HG03060 (cell line): ENCODE data around the gene FAM227A.
"Not testable (repeated sequence)": the region's sequence is repeated elsewhere in the genome, so short reads cannot be mapped to it uniquely, and the experiment has no call there.

Experiments used
- ATAC-seq: cut with Tn5 transposase; IDR thresholded peaks from one replicate; pipeline ENCODE4 v1.9.1; 2021; ENCODE audit warnings: low read depth, moderate number of reproducible peaks; ENCODE audit not compliant: unreplicated experiment

FAM227A gene

DNA sequence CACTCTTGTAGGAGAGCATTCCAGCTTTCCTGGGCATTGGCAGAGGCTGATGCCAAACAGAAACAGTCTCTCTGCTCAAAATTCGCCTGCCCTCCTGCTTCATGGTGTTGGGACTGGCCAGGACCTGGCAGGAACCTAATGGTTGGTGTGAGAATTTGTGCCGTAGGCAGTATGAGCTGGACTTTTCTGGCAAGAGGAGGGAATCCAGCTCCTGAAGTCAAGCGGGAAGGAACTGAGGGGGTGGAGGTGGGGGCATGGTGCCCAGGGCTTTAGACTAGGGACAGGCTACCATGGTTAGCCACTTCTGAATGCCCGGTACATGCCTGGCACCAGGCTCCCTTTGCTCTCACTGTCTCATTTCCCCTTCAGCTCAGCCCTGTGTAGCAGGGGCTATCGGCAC is 18.7 kb upstream of the FAM227A start:
- no peak for ATAC-seq

DNA sequence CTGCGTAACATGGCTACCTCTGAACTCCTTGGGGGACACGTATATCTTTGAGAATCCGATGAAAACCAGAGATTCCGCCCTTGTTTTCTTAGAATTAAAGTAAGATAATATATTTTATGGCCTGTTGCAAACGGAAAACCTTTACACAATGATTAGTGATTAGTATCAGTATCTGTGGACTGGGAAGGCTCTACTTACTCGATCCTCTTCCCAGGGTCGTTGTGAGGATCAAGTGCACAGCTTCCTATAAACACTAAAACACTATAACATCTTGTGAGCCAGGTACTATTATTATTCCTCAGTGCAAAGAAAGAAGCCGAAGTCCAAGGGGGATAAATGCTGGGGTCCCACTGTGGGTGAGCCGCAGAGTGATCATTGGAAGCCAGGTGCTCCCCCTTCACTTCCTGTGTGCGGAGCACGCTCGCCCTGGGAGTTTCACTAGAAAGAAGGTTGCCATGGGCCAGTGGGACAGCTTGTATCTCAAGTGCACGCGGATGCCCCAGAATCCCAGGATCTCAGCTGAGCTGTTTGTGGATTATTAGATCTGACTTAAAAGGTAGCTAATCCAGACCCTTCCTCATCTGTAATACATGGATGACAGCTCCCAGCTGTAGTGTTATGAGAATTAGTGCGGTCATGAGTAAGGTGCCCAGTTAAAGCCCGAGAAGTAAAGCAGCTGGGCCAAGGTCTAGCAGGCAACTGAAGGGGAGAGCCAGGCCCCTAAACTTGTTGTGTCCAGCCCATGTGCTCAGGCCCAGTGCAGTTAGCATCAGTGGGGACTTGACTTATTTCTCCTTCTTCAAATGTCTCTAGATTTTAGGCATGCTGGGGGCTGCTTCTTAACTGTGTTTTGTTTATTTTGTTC is 1.1 kb upstream of the FAM227A start:
- ATAC-seq = no peak

- no peak for ATAC-seq
Observed at GRCh38 chr22:38655519-38656255, 505 bp downstream of the FAM227A start.

DNA sequence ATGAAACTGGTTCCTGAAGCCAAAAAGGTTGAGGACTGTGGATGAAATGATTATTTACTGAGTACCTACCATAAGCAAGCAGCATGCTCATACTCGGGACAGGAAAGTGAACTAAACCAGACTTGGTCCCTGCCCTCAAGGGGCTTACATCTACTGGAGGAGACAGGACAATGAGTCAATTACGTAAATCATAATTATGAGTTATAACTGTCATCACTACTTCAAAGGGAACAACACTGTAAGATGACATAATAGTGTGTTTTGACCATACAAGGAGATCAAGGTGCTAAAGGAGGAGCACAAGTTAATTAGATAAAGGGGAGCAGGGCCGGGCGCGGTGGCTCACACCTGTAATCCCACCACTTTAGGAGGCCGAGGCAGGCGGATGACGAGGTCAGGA is 2.5 kb downstream of the FAM227A start:
- ATAC-seq = no peak

DNA sequence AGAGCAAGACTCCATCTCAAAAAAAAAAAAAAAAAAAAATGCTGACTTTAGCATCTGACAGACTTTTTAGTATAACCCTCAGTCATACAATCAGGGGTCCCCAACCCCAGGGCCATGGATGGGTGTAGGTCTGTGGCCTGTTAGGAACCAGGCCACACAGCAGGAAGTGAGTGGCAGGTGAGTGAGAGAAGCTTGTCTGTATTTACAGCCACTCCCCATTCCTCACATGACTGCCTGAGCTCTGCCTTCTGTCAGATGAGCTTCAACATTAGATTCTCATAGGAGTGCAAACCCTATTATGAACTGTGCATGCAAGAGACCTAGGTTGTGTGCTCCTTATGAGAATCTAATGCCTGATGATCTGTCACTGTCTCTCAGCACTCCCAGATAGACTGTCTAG is 3.3 kb downstream of the FAM227A start:
- ATAC-seq = no peak

- no peak for ATAC-seq
Observed at GRCh38 chr22:38649841-38650522, 6.2 kb downstream of the FAM227A start.

- ATAC-seq = no peak
Observed at GRCh38 chr22:38645430-38645829, 10.8 kb downstream of the FAM227A start.

DNA sequence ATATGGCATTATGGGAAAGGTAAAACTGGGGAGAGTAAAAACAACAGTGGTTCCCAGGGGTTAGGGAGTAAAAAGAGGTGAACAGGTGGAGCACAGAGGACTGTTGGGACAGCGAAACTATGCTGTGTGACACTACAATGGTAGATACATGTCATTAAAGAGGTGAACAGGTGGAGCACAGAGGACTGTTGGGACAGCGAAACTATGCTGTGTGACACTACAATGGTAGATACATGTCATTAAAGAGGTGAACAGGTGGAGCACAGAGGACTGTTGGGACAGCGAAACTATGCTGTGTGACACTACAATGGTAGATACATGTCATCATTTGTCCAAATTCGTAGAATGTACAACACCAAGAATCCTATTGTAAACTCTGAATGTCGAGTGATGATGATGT is 11.9 kb downstream of the FAM227A start:
- ATAC-seq = not testable (repeated sequence)

DNA sequence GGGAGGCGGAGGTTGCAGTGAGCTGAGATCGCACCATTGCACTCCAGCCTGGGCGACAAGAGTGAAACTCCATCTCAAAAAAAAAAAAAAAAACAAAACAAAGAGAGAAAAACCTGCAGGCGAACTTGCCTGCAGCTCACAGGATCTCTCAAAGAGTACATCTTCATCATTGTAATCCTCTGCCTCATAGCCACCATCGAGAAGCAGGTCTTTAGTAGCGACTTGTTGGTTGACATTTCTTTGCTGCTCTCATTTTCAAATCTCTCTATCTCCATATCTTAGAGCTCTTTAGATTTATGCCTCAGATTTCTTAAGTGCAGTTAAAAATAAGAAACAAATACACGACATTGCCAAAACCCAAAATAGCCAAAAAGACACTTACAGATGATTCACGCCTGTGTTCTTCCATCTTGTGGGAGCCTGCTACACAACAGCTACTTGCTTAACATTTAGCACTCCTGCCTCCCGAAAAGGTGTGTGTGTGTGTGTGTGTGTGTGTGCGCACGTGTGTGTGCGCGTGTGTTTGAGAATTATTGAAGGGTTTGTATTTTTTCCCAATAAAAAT is 14.6 kb downstream of the FAM227A start:
- no peak for ATAC-seq

DNA sequence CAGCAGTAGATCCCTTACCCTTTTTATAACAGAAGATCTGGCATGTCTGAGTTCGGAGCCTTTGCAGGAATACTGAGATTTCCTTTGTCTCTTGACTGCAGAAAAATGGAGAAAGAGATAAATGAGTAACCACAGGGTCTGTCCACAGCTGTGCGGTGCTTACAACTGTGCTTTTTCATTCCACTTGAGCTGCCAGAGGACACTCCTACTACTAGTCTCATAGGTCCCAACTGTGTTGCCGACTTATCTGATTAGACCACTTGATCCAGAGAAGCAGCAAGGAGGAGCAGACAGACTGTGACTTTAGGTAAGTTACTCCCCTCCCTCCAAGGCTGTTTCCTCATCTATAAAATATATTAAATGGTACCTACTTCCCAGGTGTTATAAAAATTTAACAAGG is 17.5 kb downstream of the FAM227A start:
- ATAC-seq = no peak

- no peak for ATAC-seq
Observed at GRCh38 chr22:38638216-38638615, 18.0 kb downstream of the FAM227A start.

DNA sequence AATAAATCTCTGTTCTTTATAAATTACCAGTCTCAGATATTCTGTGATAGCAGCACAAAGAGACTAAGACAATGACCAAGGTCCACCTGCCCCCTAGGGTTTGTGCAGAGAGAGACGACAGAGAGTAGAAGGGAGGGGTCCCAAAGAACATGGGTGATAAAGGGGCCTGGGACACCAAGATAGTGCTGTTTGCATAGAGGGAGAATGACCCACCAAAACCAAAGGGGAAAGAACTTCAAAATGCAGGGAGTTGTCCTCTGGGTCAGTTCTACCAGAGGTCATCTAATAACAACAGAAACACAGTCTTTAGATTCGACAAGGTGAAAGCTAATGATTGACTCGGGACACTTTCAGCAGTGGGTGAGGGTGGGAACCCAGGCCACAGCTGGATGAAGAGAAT is 23.7 kb downstream of the FAM227A start:
- ATAC-seq = no peak

GRCh38 chr22:38631724-38632123 is 24.5 kb downstream of the FAM227A start:
- ATAC-seq = no peak

DNA sequence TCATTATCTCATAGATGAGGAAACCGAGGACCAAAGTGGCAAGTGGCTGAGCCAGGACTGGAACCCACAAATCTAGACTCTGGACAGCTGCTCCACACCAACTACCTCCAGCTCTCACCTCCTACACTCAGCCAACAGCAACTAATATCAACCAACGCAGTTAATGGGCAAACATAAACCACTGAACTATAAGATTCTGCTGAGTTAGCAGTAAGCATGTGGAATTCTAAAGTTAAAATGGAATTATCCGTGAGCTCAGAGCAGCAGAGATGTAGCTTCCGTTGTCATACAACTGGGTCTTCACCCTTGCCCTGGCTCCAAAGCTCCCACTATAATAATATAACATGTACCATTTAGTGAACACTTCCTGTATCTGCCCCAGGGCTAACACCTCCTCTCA is 27.1 kb downstream of the FAM227A start:
- no peak for ATAC-seq

GRCh38 chr22:38628444-38628843 is 27.7 kb downstream of the FAM227A start:
- no peak for ATAC-seq

DNA sequence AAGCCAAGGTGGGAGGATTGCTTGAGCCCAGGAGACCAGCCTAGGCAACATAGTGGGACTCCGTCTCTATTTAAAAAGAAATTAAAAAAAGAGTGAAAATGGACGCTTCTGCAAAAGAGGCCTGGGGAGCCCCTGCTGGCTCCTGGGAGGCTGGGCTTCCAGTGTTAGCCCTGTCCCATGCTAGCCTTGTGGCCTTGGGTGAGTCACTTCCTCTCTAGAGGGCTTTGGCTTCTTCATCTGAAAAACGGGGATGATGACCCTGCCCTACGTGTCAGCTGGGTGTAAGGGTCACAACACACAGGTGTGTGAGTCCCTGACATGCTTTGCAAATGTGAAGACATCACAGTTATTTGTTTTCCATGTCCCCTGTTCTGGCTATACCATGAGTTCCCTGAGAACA is 32.8 kb downstream of the FAM227A start:
- no peak for ATAC-seq

DNA sequence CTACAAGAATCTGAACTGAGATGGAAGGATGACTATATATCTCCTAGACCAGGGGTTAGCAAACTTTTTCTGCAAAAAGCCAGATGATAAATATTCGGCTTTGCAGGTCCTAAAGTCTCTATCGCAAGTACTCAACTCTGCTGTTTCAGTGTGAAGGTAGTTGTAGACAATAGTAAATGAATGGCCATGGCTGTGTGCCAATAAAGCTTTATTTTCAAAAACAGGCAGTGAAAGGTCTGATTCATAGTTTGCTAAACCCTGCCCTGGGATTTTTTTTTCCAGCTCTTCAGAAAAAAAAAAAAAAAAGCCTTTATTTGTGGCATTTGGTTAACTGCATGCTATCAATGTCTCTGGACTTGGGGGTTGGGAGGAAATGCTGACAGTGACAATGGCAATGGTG is 37.5 kb downstream of the FAM227A start:
- ATAC-seq = no peak

- ATAC-seq = no peak
Observed at GRCh38 chr22:38618258-38618657, 37.9 kb downstream of the FAM227A start.

- ATAC-seq = not testable (repeated sequence)
Observed at GRCh38 chr22:38615064-38615405, 41.2 kb downstream of the FAM227A start.

DNA sequence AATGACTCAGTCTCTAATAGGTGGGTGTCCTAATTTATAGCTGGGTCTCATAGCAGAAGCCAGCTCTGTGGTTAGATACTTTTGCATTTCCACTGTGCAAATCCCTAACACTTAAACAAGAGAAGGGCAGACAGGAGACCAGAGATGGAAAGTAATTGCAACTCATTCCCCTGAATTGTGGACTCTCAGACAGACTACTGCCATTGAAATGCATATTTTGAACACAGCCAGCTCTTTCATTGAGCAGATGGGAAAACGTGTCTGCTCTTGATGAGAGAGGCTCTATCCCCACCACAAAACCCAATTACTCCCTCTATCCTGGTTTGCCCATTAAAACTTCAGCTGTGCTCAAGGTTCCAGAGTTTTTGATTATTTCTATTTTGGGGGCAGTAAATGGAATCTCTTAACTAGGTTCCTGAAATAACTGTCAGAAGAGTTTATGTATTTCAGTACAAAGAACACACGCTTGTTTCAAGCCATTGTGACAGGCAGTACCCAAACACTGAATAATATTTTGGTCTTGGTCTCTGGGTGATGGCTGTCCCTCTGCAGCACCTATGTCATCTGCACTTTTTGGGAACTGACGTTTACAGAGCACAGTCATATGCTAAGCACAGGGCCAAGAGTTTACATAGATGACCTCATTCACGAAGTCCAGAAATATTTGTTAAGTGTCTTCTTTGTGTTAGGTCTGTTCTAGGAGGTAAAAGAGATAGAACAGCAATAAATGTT is 41.7 kb downstream of the FAM227A start:
- no peak for ATAC-seq
